NK-92 (cell line): ENCODE data around the gene MEGF6.

ENCODE experiments used
- DNase-seq: peaks from one replicate; lab custom pipeline; 2025; ENCODE audit not compliant: unreplicated experiment; lab: John Stamatoyannopoulos, UW

Gene MEGF6

DNA sequence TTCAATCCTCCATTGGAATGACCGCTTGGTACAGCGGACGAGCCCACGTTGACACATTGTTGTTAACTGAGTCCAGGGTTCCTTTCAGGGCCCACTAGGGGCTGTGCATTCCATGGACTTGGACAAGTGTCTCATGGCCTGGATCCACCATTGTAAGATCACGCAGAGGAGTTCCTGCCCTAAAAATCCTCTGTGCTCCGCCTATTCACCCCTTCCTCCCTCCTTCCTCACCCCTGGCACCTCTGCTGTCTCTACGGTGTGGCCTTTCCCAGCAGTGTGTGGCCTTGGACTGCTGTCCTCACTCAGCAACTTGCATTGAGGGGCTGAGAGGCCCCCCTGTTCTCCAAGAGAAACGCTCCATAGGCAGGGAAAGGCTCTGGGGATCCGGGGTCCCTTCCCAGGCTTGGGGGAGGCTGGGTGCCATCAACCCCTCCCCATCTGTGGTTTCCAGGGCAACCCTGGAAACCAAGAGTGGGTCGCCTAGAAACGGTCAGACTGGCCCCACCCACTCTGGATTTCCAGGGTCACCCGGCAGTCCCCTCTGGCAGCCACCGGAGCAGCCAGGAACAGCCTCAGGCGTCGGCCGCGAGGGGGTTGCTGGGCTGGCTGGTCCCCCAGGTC lies 50.9 kb downstream of the MEGF6 start:
- no peak for DNase-seq

DNA sequence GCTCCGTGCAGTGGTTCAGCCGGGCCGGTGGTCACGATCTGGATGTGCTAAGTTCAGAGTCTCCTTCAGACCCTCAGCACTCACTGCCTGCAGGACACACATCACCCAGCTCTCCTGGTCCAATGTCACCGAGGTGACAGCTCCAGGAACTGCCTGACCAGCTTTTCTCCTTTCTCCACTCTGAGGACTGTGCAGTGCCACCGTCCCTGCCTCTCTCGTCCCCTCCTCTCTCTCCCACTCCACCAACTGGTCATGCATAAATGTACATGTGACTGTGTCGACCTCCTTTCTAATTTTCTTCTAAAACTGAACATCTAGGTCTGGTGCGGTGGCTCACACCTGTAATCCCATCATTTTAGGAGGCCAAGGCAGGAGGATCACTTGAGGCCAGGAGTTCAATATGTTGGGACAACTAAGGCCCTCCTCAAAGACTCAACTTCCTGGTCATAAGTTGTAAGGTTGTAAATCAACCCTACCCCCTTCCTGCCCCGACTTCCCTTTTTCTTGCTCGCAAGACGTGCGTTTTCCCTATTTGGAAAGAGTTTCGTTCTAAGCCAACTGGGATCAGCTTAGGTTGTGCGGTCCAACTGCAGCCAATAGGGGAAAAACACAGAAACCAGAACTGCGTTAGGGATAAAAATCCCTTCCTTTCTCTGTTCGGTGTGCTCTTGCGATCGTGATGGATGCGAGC lies 53.1 kb downstream of the MEGF6 start:
- DNase-seq = no peak

DNA sequence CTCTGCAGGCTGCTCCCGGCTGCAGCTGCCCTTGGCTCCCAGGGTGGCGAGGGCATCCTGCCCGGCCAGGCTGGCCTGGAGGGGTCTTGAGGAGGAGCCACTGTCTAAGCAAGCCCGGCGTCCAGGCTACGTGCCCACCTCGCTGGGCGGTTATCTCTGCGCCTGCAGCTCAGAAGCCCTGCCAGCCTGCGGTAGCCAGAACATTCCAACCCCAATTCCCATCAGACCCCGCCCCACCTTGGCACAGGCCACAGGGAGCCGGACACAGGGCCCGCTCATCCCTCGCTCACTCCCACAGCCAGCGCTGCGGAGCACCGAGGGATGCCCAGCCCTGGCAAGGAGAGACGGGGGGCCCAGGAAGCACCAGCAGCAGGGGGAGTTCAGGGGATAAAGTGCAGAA lies 53.9 kb downstream of the MEGF6 start:
- DNase-seq = no peak

DNA sequence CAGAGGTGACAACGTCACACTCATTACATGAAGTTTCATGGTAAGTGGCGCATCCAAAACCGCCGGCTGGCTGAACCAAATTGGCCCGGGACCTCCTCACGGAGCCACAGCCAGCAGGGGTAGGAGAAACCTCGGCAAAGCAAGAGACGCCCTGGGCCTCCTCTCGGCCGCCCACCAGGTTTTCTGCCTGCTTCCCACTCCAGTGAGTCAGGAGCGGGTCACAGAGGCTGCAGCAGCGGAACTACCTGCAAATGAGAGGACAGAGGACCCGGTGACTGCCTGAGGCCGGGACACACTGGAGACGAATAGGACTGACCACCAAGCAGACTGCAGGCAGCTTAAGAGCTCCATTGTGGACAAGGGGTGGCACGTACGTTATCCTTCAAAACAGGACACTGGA lies 55.0 kb downstream of the MEGF6 start:
- DNase-seq = no peak

DNA sequence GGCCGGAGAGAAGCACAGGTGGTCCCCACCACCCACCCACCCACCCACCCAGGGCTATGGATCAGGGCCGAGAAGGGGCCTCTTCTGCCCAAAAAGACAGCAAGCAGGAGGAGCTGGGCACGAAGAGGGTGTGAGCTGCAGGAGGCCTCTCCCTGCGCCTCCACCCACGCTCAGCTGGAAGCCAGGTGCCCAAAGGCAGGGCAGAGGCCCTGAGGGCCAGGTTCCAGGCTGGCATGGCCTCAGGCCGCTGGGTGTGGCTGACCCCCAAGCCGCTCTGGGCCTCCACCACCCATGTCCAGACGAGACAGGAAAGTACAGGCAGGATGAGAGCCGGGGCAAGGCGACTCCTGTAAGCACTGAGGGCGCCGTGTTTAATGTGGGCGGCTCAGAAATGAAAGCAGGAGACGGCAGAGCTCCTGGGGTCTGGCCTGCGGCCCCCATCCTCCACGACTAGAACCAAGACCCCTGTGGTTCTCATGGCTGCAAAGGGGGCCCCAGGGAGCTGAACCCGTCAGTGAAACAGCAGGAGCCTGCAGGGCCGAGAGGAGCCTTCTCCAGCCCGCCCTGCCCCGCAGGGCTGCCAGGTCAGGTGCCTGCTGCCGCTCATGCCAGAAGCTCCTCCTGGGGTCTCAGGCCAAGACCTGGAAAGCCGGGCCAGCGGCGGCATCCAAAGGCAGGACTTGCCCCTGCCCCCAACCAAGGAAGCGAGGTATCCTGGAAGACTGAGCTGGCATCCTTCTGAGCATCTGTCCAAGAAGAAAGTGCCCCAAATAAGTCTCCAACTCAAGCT lies 56.0 kb downstream of the MEGF6 start:
- no peak for DNase-seq

DNA sequence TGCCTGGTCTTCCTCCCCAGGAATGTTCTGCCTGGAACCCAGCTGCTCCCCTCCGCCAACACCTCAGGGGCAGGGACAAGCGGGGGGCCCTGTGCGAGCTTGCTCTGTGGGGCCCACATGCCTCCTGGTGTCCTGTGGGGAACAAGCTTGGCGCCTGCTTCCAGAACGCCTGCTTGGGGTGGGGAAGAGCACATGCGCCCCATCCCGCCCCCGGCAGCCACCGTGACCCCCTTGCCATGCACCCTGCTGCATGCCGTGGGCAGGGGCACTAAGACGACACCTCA lies 57.4 kb downstream of the MEGF6 start:
- no peak for DNase-seq

DNA sequence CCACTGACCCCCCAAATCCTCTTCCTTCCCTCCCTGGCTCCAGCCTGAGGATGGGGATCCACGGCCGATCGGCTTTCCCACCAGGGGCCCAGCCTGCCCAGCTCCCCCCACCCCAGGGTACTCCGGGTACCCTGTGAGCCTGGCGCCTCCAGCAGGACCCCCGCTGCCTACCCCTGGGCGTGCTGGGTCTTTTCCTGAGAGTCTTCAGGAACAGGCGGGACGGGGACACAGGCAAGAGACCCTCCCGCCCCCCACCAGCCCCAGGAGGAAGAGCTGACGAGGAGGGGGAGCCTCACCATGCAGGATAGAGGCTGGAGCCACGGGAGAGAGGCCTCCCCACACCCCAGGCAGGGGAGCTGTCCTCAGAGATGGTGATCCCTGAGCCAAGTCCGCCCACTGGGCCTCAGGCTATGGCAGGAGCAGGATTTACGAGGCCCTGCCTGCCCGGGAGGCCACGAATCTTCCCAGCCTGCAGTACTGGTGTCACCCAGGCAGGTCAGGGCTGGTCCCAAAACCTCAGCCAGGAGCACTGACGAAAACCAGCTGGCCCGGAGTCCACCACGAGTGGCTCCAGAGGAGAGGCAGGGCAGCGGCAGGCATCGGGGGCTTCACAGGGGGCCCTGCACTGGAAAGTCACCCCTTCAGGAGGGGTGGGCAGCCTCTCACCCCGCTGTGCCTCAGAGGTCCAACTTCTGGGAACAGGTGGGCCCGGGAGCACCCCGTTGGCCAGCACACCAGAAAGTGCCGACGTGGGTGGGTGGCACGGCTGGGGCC lies 58.0 kb downstream of the MEGF6 start:
- no peak for DNase-seq

DNA sequence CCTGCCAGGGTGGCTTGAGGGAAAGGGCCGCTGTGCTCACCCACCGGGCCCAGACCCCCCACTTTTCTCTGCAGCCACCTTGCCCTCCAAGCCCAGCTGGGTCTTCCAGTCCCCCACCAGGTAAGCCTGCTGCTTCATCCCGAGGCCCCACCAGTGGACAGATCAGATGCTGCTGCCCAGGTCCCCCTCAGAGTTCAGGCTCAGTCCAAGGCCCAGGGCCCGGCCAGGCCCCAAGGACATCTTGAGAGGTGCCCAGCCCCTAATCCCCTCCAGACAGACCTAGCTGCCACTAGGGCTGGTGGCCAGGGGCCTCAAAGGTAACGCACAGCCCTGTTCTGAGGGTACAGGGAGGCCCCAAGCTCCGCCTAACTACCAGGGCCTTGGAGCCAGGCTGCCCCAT lies 58.6 kb downstream of the MEGF6 start:
- no peak for DNase-seq

DNA sequence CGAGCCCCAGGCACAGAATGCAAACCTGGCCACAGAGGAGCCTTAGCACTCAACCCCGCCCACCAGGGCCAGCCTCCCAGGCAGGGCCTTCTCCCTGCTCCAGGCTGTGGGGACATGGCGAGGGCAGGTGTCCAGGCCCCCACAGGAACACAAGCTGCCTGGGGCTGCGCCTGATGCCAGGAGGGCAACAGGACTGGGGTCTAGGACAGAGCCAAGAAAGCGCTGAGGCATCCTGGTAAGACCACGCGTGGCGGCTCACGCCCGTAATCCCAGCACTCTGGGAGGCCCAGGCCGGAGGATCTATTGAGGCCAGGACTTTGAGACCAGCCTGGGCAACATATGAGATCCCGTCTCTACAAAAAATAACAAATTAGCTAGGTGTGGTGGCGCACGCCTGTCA lies 59.1 kb downstream of the MEGF6 start:
- no peak for DNase-seq

DNA sequence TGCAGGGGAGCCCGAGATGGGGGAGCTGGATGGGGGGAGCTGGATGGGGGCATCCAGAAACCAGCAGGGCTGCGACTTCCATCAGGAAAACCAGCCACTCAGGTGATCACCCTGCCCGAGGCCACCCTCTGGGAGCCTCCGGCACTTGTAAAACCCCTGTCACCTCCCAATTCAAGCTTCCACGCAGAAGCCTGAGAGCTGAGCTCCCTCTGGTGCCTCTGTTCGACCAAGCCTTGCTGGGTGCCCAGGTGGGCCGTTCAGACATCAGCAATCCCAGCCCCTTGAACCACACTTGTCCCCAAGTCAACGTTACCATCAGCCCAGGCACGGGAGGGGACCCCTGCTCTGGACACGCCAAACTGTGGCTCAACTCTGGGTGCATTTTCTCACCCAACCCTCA lies 59.6 kb downstream of the MEGF6 start:
- no peak for DNase-seq

DNA sequence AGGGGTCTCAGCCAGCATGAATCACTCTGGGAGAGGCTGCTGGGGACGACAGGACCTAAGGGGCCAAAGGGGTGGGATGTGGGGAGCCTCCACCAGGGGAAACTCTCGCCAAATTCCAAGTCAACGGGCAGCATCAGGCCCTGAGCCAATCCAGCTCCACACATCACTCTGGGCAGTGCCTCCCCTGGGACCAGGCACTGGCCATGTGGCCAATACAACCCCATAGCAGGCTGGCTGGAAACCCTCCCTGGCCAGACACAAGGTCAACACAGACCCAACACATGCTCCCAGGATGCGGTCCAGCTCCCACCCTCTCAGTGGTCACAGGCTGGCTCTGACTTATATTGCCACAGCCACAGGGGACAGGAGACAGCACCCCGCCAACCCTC lies 60.0 kb downstream of the MEGF6 start:
- no peak for DNase-seq

DNA sequence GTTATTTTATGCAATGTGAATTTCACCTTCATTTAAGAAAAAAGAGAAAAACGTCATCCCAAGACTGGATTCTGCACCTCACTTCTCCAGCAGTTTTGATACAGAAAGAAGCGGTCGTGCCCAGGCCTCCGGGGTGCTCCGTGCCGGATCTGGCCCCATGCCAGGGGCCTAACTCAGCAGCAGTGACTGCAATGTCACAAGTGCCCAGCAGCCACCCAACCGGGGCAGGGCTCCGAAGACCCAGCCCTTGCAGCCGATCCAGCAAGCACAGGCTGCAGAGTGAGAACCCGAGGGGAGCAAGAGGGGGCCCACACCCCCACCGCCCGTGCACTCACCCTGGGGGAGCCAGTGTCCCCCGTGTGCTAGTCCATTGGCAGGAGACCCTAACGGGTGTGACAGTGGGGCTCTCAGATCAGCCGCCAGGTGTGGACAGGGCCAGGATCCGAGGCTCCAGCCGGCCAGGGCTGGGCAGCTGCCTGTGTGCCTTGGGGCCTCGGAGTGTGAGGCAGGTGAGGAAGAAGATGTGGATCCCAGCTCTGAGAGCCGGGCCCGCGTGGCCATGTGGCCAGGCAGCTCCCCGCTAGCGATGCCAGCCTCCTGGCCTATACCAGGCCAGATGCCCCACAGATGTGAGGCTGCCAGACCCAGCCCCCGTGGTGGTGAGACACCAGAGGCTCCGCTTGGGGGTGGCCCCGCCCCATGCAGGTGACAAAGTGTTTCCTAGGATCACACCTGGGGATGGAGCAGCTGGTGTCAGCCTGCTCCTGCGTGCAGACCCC lies 60.6 kb downstream of the MEGF6 start:
- DNase-seq = no peak

DNA sequence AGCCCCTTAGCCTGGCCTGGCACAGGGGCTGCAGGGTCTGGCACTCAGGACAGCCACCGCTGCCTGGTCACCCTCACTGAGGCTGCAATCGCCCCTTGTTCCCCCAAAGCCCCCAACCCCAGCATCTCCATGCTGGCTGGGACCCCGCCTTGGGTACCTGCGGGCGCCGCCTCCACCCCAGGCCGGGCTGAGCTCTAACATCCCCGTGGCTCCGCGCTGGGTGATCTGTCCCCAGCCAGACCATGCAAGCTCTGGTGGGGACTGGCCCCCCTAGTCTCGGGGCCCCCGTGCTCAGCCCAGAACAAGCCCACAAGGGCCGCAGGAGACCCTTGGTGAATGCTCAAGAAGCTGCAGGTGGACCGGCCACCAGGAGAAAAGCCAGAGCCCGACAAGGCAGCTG lies 62.4 kb downstream of the MEGF6 start:
- DNase-seq = no peak

DNA sequence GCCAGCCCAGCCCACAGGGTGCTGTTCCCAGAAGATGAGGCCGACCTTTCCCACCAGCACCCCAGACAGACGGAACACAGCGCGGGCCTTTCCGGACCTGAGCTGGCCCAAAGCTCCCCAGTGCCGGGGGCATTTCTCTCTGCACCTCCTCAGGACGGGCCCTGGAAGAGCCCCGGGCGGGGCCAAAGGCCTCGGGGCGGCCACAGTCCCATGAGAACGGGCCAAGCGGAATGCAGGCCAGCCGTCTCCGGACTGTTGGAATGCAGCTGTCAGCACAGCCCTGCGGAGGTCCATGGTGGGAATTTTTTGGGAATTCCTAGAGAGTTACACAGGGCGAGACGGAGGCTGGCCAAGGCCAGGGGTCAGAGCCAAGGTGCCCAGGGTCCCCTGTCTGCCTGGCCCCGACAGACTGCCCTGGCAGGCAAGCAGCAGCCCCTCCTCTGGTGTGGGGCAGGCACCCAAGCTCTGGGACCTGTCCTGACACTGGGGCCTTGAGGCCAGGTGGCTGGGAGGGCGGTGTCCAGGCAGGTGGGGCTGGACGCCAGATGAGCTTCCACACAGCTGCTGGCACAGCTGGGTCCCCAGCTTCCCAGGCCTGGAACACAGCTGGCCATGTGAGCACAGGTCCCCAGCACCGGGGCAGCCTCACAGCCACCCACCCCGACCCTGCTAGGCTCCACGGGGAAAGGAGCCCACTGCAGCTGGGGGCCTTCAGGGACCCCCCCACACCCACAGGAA lies 63.0 kb downstream of the MEGF6 start:
- no peak for DNase-seq

DNA sequence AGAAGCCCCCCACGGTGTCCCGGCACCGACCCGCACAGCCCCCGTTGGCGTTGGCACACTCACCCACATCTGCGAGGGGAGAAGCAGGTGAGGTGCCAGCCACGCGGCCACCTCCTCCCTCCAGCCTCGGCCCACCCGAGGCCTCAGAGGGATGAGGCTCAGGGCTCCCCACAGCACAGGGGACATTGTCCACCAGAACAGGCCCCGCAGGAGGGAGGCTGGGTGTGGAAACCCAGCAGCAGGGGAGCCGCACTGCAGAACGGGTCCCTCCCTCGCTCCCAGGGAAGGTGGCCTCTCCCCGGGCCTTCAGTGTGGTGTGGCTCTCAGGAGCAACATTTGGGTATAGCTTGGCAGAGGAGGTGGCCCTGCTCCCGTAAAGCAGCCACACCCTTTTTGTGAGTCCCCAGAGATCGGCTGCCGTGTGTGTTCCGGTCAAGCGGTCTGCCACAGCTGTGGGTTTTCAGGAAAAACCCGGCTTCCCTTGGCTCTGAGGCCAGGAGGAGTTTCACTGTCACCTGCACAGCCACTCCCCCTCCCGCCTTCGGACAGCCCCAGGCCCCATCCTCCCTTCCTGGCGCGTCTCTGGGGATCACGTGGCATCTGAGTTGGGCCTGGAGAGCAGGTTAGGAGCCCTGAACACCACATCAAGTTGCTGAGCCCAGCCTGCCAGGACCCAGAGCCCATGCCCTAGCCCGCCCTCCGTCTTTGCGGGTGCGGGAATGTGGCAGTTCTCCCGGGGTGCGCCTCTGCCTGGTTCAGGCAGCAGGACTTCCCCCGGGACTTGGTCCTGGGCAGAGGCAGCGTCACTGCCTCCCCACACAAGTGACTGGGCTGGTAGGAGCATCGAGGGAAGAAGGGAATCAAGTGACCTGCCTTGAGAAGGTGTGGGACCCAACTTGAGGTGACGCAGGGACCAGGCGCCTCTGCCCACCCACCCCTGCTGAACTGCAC lies 64.0 kb downstream of the MEGF6 start:
- DNase-seq = no peak

DNA sequence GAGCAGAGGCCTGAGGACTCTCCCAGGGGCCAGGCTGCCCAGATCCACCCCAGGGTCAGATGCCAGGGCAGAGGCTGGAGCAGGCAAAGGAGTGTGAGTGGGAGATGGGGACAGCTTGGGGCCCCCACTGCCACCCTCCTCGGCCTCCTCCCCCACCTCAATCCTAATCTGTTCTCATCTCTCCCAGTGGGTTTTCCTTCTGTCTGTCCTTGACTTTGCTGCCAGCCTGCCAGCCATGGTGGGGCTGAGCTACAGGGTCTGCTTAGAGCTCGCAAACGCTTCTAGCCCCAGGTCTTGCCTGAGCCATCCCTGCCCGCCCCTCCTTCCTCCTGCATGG lies 65.3 kb downstream of the MEGF6 start:
- no peak for DNase-seq

DNA sequence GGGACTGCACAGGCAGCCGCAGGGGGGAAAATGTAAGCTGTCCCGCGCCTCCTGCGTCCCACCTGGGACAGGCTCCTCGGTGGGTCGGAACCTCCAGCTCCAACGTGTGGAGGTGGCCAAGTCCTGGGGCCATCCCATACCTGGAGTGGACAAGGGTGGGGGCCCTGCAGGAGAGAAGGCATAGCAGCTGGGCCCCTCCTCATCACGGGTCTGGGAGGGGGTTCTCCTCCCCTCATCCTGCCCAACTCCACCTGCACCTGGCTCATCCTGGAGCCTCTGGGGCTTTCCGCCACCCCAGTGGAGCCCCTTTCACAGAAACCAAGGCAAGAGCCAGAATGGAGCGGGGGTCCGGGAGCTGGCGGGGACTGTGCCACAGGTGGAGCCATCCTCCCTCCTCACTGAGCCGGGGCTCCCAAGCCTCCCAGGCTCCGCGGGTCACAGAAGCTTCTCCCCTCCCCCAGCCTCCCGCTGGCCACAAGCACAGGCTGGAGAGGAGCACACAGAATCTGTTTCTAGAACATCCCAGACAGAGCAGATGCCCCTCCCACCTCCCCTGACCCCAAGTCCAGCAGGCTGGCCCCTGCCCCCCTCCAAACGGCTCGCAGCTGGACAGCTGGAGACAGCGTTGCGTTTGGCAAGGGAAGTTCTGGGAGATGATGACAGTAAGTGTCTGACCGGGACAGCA lies 65.8 kb downstream of the MEGF6 start:
- DNase-seq = no peak

DNA sequence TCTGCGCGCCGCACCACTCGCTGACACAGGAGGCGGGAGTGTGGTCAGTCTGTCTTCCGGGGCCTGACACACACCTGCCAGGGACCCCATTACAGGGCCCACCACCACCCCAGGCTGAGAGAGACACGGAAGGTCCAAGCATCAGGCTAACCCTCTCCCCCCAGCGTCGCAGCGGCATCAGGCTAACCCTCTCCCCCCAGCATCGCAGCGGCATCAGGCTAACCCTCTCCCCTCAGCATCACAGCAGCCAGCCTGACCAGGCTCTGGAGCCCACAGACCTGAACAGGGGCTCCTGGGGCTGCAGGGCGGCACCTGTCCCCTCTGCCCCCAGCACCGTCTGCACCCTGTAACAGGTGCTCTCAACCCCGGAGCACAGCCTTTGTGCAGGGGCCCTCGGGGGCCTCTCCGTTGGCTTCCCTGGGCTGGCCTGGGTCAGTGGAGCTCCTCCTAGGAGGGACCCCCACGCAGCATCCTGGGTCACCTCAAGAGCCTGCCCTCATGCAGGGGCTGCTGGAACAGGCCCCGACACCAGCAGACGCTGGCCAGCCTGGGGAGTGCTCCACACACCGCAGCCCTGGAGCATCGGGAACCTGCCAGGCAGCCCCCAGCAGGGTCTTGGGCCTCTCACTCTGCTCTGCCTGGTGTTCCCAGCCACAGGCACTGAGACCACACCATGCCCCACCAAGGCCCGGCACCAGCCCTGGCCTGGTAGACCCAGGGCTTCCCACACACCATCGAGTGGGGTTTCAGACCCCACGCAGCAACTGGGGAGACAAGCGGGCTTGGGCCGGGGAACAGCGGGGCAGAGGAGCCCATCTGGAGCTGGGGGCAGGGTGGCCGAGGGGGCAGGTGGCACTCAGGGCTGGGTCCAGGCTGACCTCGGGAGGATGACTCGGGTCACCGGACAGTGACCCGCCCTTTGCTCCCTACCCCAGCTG lies 67.0 kb downstream of the MEGF6 start:
- no peak for DNase-seq
